ENCODE measurements around the gene CPM.

DNA sequence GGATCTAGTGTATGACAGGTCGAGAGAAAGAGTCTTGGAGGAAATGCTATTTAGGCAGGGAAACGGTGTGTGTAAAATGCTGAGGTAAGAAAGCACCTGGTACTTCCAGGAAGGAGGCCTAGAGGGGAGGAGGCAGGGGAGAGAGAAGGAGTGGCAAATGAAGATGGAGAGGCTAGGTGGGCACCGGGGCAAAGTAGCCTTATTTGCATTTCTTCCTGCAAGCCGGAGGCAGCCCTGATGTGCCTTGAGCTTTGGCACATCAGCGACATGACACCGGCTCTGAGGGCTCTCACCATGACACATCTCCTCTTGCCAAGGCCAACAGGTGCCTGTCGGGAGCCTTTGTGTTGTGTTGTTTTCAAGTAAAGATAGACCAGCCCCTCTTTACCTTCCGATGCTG lies 61.6 kb downstream of the CPM start:
- TF ChIP-seq ZNF565 (CRISPR knock-in tag; conservative IDR thresholded peaks at IDR 0.05; ENCODE audit: low read depth) (no peak), OSR1 (CRISPR knock-in tag; IDR thresholded peaks at IDR 0.05) (no peak), RARB (CRISPR knock-in tag; IDR thresholded peaks at IDR 0.05) (no peak), ZFP30 (CRISPR knock-in tag; IDR thresholded peaks at IDR 0.05) (no peak), CSDC2 (CRISPR knock-in tag; IDR thresholded peaks at IDR 0.05) (no peak), ZC3H10 (CRISPR knock-in tag; IDR thresholded peaks at IDR 0.05) (no peak), ARNTL (CRISPR knock-in tag; IDR thresholded peaks at IDR 0.05; ENCODE audit: borderline replicate concordance, low read depth) (no peak)
- TF ChIP-seq, protein P1, sequence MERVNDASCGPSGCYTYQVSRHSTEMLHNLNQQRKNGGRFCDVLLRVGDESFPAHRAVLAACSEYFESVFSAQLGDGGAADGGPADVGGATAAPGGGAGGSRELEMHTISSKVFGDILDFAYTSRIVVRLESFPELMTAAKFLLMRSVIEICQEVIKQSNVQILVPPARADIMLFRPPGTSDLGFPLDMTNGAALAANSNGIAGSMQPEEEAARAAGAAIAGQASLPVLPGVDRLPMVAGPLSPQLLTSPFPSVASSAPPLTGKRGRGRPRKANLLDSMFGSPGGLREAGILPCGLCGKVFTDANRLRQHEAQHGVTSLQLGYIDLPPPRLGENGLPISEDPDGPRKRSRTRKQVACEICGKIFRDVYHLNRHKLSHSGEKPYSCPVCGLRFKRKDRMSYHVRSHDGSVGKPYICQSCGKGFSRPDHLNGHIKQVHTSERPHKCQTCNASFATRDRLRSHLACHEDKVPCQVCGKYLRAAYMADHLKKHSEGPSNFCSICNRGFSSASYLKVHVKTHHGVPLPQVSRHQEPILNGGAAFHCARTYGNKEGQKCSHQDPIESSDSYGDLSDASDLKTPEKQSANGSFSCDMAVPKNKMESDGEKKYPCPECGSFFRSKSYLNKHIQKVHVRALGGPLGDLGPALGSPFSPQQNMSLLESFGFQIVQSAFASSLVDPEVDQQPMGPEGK (CRISPR knock-in tag; IDR thresholded peaks at IDR 0.05; ENCODE audit: borderline replicate concordance) = no peak
- TF ChIP-seq, protein P2, sequence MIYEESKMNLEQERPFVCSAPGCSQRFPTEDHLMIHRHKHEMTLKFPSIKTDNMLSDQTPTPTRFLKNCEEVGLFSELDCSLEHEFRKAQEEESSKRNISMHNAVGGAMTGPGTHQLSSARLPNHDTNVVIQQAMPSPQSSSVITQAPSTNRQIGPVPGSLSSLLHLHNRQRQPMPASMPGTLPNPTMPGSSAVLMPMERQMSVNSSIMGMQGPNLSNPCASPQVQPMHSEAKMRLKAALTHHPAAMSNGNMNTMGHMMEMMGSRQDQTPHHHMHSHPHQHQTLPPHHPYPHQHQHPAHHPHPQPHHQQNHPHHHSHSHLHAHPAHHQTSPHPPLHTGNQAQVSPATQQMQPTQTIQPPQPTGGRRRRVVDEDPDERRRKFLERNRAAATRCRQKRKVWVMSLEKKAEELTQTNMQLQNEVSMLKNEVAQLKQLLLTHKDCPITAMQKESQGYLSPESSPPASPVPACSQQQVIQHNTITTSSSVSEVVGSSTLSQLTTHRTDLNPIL (CRISPR knock-in tag; IDR thresholded peaks at IDR 0.05; ENCODE audit: low read depth) = no peak
